HepG2 (cell line): ENCODE results near the gene ACAD11. TPM values are rescaled to one million over a fixed set of nuclear protein-coding genes. Genes with fewer than 3 reads are reported as not detected.

ENCODE experiments used
- ATAC-seq: fragments of 200-7000 bp; cut with Tn5 transposase; 3 replicates; pipeline ENCODE4 v1.9.1; 2020; ENCODE audit warnings: mild to moderate bottlenecking, moderate library complexity
- BruUV-seq: library from RNA; stranded (reverse); fragments of 400-500 nt; replicated peaks from 2 replicates; lab custom pipeline; 2021; lab: Mats Ljungman, UMichigan
- CTCF ChIA-PET: fragments of 300-600 bp; formaldehyde crosslinking; extraction: SDS; loops from one replicate; lab custom pipeline; 2021; ENCODE audit warnings: low total read pairs, inconsistent platforms, low intra/inter-chr PET ratio; lab: Yijun Ruan, JAX
- POLR2A ChIA-PET: fragments of 350-600 bp; sonication (Branson Sonifier 250); formaldehyde crosslinking; loops from one replicate; lab custom pipeline; 2020; ENCODE audit warnings: antibody characterized with exemption, inconsistent platforms; lab: Yijun Ruan, JAX
- DNase-seq: peaks from one replicate; pipeline ENCODE4 v3.0.0-alpha.2; 2015; ENCODE audit warnings: low spot score
- FAIRE-seq: peaks from 3 replicates; lab custom pipeline; 2011; peaks lifted over from hg19 to GRCh38; lab: Jason Lieb, UNC
- H2AFZ ChIP-seq: one replicate; pipeline ENCODE4 v1.6.1; 2011; ENCODE audit warnings: low read length, inconsistent platforms
- H3K27ac ChIP-seq: fragments of 300-600 bp; 3 replicates; pipeline ENCODE4 v1.8.0; 2011; ENCODE audit warnings: mixed run types, mild to moderate bottlenecking, mixed read lengths, low read length, inconsistent platforms; ENCODE audit not compliant: insufficient read depth; ENCODE audit errors: extremely low read length
- H3K27me3 ChIP-seq, 2 experiments: fragments of 200-600 bp in 1 of 2; 2 replicates in 1 of 2; 3 replicates in 1 of 2; pipeline versions ENCODE4 v1.6.0 to v1.8.0; 2011; ENCODE audit warnings: low read length in 2 of 2, mild to moderate bottlenecking in 2 of 2, moderate library complexity in 2 of 2, inconsistent platforms in 1 of 2; ENCODE audit not compliant: insufficient read depth in 2 of 2, control insufficient read depth in 1 of 2
- H3K36me3 ChIP-seq, 2 experiments: fragments of 200-600 bp in 1 of 2; replicated peaks in 1 of 2; 2 replicates in 1 of 2; 3 replicates in 1 of 2; pipeline versions ENCODE4 v1.5.1 to v1.8.0; 2011; ENCODE audit warnings: low read length in 2 of 2, inconsistent platforms in 1 of 2; ENCODE audit not compliant: insufficient read depth in 2 of 2, control insufficient read depth in 1 of 2
- H3K4me1 ChIP-seq: 2 replicates; pipeline ENCODE4 v1.5.1; 2012; ENCODE audit warnings: low read length, inconsistent platforms; ENCODE audit not compliant: insufficient read depth
- H3K4me2 ChIP-seq: 2 replicates; pipeline ENCODE4 v1.6.0; 2011; ENCODE audit warnings: low read depth, low read length, inconsistent platforms
- H3K4me3 ChIP-seq, 3 experiments: fragments of 200-600 bp in 1 of 3; sonication (generic), shearing (Covaris generic) in 1 of 3; replicated peaks in 1 of 3; 2 replicates each; pipeline ENCODE4 v1.5.1; 2011 to 2016; ENCODE audit warnings: low read length in 3 of 3, inconsistent platforms in 2 of 3, low read depth in 2 of 3, mild to moderate bottlenecking in 2 of 3, control low read depth in 1 of 3, mixed read lengths in 1 of 3; ENCODE audit not compliant: insufficient read depth in 1 of 3
- H3K79me2 ChIP-seq: one replicate; pipeline ENCODE4 v1.6.1; 2011; ENCODE audit warnings: low read length, inconsistent platforms; ENCODE audit not compliant: insufficient read depth
- H3K9ac ChIP-seq: 2 replicates; pipeline ENCODE4 v1.6.0; 2011; ENCODE audit warnings: mild to moderate bottlenecking, low read depth, low read length, inconsistent platforms; ENCODE audit not compliant: insufficient read depth
- H3K9me3 ChIP-seq: 2 replicates; pipeline ENCODE4 v1.5.1; 2012; ENCODE audit warnings: mild to moderate bottlenecking, low read length
- H4K20me1 ChIP-seq: 2 replicates; pipeline ENCODE4 v1.6.0; 2011; ENCODE audit warnings: inconsistent platforms, mild to moderate bottlenecking, low read length, moderate library complexity; ENCODE audit not compliant: insufficient read depth
- AKAP8 ChIP-seq: sonication (generic); formaldehyde crosslinking; IDR thresholded peaks from 2 replicates; pipeline ENCODE4 v1.5.1; 2020; ENCODE audit warnings: mild to moderate bottlenecking, missing genetic modification reagents
- CAMTA2 ChIP-seq: sonication (generic); formaldehyde crosslinking; IDR thresholded peaks from 2 replicates; pipeline ENCODE4 v1.4.0; 2020; ENCODE audit warnings: mild to moderate bottlenecking, missing genetic modification reagents, borderline replicate concordance
- CEBPB ChIP-seq: IDR thresholded peaks from 2 replicates; pipeline ENCODE4 v1.6.1; 2011; ENCODE audit warnings: low read depth, low read length, improper control_type of control experiment, borderline replicate concordance
- ISX ChIP-seq: sonication (generic); formaldehyde crosslinking; conservative IDR thresholded peaks from 2 replicates; pipeline ENCODE4 v1.5.0; 2020; ENCODE audit warnings: missing genetic modification reagents
- KDM5B ChIP-seq: sonication (generic); formaldehyde crosslinking; IDR thresholded peaks from 2 replicates; pipeline ENCODE4 v1.4.0; 2020; ENCODE audit warnings: missing genetic modification reagents, mild to moderate bottlenecking, borderline replicate concordance
- ZC3H4 ChIP-seq: sonication (generic); formaldehyde crosslinking; IDR thresholded peaks from 2 replicates; pipeline ENCODE4 v1.4.0; 2020; ENCODE audit warnings: missing genetic modification reagents, borderline replicate concordance
- ZNF530 ChIP-seq: sonication (generic); formaldehyde crosslinking; IDR thresholded peaks from 2 replicates; pipeline ENCODE4 v1.5.0; 2020; ENCODE audit warnings: low read depth, mild to moderate bottlenecking, missing genetic modification reagents
- ZNF562 ChIP-seq: sonication (generic); formaldehyde crosslinking; IDR thresholded peaks from 2 replicates; pipeline ENCODE4 v1.8.0; 2022; ENCODE audit warnings: missing genetic modification reagents, borderline replicate concordance
- WGBS: methylation state at CpG from one replicate; pipeline ENCODE4 v1.1.6; 2017; ENCODE audit warnings: low lambda C conversion rate; 5-methylcytosine and 5-hydroxymethylcytosine counted together
- in situ Hi-C: cut with HindIII; loops from 2 replicates; pipeline ENCODE4 v1.10.0; 2017; ENCODE audit warnings: low pct_unique_long_range_greater_than_20kb; ENCODE audit not compliant: extremely low pct_ligation_motif_present
- intact Hi-C: fragments of 100-400 bp; cut with micrococcal nuclease; formaldehyde crosslinking; loops from one replicate; pipeline ENCODE4 v1.10.0; 2022; ENCODE audit not compliant: unreplicated experiment
- polyA plus RNA-seq, 8 experiments: library from polyadenylated mRNA; depleted of rRNA in 3 of 8; stranded (reverse) in 7 of 8; unstranded in 1 of 8; fragments of >200 nt; fragmentation: Illumina TruSeq in 4 of 8; extraction: Trizol in 4 of 8; gene quantifications; 2 replicates each; pipeline versions ENCODE4 v1.2.1 to v1.2.3, GENCODE V29; 2011 to 2016; ENCODE audit warnings: low read depth in 4 of 8, missing spikeins in 1 of 8, mixed read lengths in 1 of 8; ENCODE audit not compliant: insufficient read depth in 1 of 8
- total RNA-seq, 5 experiments: library from RNA; depleted of rRNA; stranded (reverse); fragments of >200 nt; fragmentation: Illumina TruSeq; extraction: Trizol; gene quantifications; 2 replicates each; pipeline ENCODE4 v1.2.3, GENCODE V29; 2016; ENCODE audit warnings: low read depth in 1 of 5
- TF ChIP-seq, protein P1 (sequence below): sonication (generic); formaldehyde crosslinking; IDR thresholded peaks from 2 replicates; pipeline ENCODE4 v1.5.0; 2020; ENCODE audit warnings: mild to moderate bottlenecking, missing genetic modification reagents, borderline replicate concordance
- TF ChIP-seq, protein P2 (sequence below): sonication (generic); formaldehyde crosslinking; IDR thresholded peaks from 2 replicates; pipeline ENCODE4 v1.5.1; 2020; ENCODE audit warnings: mild to moderate bottlenecking, missing genetic modification reagents, borderline replicate concordance
- TF ChIP-seq, protein P3 (sequence below): sonication (generic); formaldehyde crosslinking; IDR thresholded peaks from 2 replicates; pipeline ENCODE4 v1.4.0; 2020; ENCODE audit warnings: missing genetic modification reagents

ACAD11 gene
- total and polyA plus RNA-seq, 2 of the 13 experiments (the other 11 are each of a cell fraction or from before 2014, with no cell fraction given) = 30.6 to 56.9 TPM

GRCh38 chr3:132513057-132513456, 146.6 kb downstream of the ACAD11 start:
- no peaks in the 10 kb centered on the region for H3K9me3 ChIP-seq
- no peaks in the 10 kb centered on the region for H3K27me3 ChIP-seq
- ATAC-seq (no peak), FAIRE-seq (no peak), DNase-seq (no peak)
- intact Hi-C loops = no loop called here
- TF ChIP-seq, protein P1, sequence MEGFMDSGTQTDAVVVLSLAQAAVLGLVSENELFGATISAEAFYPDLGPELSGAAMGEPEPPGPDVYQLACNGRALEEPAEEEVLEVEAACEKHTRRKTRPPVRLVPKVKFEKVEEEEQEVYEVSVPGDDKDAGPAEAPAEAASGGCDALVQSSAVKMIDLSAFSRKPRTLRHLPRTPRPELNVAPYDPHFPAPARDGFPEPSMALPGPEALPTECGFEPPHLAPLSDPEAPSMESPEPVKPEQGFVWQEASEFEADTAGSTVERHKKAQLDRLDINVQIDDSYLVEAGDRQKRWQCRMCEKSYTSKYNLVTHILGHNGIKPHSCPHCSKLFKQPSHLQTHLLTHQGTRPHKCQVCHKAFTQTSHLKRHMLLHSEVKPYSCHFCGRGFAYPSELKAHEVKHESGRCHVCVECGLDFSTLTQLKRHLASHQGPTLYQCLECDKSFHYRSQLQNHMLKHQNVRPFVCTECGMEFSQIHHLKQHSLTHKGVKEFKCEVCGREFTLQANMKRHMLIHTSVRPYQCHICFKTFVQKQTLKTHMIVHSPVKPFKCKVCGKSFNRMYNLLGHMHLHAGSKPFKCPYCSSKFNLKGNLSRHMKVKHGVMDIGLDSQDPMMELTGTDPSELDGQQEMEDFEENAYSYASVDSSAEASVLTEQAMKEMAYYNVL (CRISPR knock-in tag) = no peak
- TF ChIP-seq CEBPB = peak; percentile 68
- BruUV-seq = no TSS peak
- H3K4me1 ChIP-seq = no peaks in the 10 kb centered on the region
- H3K9ac ChIP-seq = no peak overlapping the region
- H4K20me1 ChIP-seq = no peaks in the 10 kb centered on the region
- peaks cover 4 to 34% of the 10 kb centered on the region in 2 experiments; a peak in 4 of 5 replicates for H3K36me3 ChIP-seq
- no peak overlapping the region for H3K4me3 ChIP-seq
- no peak overlapping the region for H2AFZ ChIP-seq
- H3K4me2 ChIP-seq = no peak overlapping the region
- in situ Hi-C loops = no loop called here
- 95% methylated on average over 5 of the region's 5 CpGs for WGBS
- ChIA-PET POLR2A (no interaction called here), CTCF (no interaction called here)
- no peak overlapping the region for H3K27ac ChIP-seq
- H3K79me2 ChIP-seq = no peaks in the 10 kb centered on the region

- in situ Hi-C loops (no loop called here), intact Hi-C loops (no loop called here)
- ATAC-seq = no peak
- WGBS = 86% methylated on average over 1 of the region's 1 CpG
- ChIA-PET CTCF (no interaction called here), POLR2A (no interaction called here)
- Histone ChIP-seq H2AFZ (no peak overlapping the region), H3K4me2 (no peak overlapping the region), H3K27me3 (no peaks in the 10 kb centered on the region), H3K9ac (no peak overlapping the region), H3K36me3 (peaks cover 7 to 43% of the 10 kb centered on the region in 2 experiments), H3K9me3 (no peaks in the 10 kb centered on the region), H3K27ac (no peak overlapping the region), H3K79me2 (no peaks in the 10 kb centered on the region), H3K4me1 (no peaks in the 10 kb centered on the region), H3K4me3 (no peak overlapping the region), H4K20me1 (no peaks in the 10 kb centered on the region)
- no TSS peak for BruUV-seq
- DNase-seq = no peak
- FAIRE-seq = no peak
- TF ChIP-seq AKAP8 (CRISPR knock-in tag) (no peak), ZC3H4 (CRISPR knock-in tag) (no peak), KDM5B (CRISPR knock-in tag) (no peak), ZNF562 (CRISPR knock-in tag) (no peak), CAMTA2 (CRISPR knock-in tag) (no peak), ZNF530 (CRISPR knock-in tag) (no peak), ISX (no peak)
- TF ChIP-seq, protein P2, sequence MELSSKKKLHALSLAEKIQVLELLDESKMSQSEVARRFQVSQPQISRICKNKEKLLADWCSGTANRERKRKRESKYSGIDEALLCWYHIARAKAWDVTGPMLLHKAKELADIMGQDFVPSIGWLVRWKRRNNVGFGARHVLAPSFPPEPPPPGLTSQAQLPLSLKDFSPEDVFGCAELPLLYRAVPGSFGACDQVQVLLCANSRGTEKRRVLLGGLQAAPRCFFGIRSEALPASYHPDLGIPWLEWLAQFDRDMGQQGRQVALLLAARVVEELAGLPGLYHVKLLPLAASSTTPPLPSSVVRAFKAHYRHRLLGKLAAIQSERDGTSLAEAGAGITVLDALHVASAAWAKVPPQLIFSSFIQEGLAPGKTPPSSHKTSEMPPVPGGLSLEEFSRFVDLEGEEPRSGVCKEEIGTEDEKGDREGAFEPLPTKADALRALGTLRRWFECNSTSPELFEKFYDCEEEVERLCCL (CRISPR knock-in tag) = no peak
- TF ChIP-seq, protein P3, sequence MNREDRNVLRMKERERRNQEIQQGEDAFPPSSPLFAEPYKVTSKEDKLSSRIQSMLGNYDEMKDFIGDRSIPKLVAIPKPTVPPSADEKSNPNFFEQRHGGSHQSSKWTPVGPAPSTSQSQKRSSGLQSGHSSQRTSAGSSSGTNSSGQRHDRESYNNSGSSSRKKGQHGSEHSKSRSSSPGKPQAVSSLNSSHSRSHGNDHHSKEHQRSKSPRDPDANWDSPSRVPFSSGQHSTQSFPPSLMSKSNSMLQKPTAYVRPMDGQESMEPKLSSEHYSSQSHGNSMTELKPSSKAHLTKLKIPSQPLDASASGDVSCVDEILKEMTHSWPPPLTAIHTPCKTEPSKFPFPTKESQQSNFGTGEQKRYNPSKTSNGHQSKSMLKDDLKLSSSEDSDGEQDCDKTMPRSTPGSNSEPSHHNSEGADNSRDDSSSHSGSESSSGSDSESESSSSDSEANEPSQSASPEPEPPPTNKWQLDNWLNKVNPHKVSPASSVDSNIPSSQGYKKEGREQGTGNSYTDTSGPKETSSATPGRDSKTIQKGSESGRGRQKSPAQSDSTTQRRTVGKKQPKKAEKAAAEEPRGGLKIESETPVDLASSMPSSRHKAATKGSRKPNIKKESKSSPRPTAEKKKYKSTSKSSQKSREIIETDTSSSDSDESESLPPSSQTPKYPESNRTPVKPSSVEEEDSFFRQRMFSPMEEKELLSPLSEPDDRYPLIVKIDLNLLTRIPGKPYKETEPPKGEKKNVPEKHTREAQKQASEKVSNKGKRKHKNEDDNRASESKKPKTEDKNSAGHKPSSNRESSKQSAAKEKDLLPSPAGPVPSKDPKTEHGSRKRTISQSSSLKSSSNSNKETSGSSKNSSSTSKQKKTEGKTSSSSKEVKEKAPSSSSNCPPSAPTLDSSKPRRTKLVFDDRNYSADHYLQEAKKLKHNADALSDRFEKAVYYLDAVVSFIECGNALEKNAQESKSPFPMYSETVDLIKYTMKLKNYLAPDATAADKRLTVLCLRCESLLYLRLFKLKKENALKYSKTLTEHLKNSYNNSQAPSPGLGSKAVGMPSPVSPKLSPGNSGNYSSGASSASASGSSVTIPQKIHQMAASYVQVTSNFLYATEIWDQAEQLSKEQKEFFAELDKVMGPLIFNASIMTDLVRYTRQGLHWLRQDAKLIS (CRISPR knock-in tag) = no peak
These were observed 150.1 kb downstream of the ACAD11 start for GRCh38 chr3:132509506-132509905.
